Spinal cord (tissue), 10 donors: Measurements from ENCODE around the gene METTL14. TPM values are rescaled to one million over a fixed set of nuclear protein-coding genes. Genes with fewer than 3 reads are reported as not detected.

Source experiments
- DNase-seq, 6 donors: peaks; one replicate each; pipeline versions ENCODE4 v3.0.0 to v3.0.0-alpha.2; 2013 to 2015; ENCODE audit warnings: low spot score in 6 of 6, low read depth in 4 of 6
- H3K27ac ChIP-seq: one replicate; pipeline ENCODE4 v1.5.1; 2013; ENCODE audit warnings: low read depth, low read length, control low read depth
- H3K27me3 ChIP-seq: one replicate; pipeline ENCODE4 v1.6.1; 2013; ENCODE audit warnings: low read length; ENCODE audit not compliant: control insufficient read depth, insufficient read depth
- H3K36me3 ChIP-seq: one replicate; pipeline ENCODE4 v1.6.1; 2013; ENCODE audit warnings: low read length; ENCODE audit not compliant: control insufficient read depth, insufficient read depth
- H3K4me1 ChIP-seq: one replicate; pipeline ENCODE4 v1.6.1; 2013; ENCODE audit warnings: low read length; ENCODE audit not compliant: control insufficient read depth, insufficient read depth
- H3K4me3 ChIP-seq: one replicate; pipeline ENCODE4 v1.5.1; 2013; ENCODE audit warnings: low read depth, low read length, control low read depth
- H3K9me3 ChIP-seq: one replicate; pipeline ENCODE4 v1.6.1; 2013; ENCODE audit warnings: low read length; ENCODE audit not compliant: control insufficient read depth, insufficient read depth
- WGBS: methylation state at CpG from one replicate; pipeline ENCODE4 v1.1.5; 2013; ENCODE audit warnings: missing lambda C conversion rate; ENCODE audit not compliant: insufficient coverage; 5-methylcytosine and 5-hydroxymethylcytosine counted together
- polyA plus RNA-seq, 2 donors: library from polyadenylated mRNA; unstranded; fragments of 120-200 nt; gene quantifications; one replicate each; pipeline ENCODE4 v1.2.1, GENCODE V29; 2013; ENCODE audit not compliant: insufficient read length in 2 of 2
- small RNA-seq: library from RNA; depleted of rRNA; stranded (forward); fragments of <200 nt; gene quantifications from one replicate; pipeline ENCODE3, GENCODE V24; 2014; ENCODE audit warnings: low replicate concordance
- total RNA-seq, 2 donors: library from RNA; depleted of rRNA in 1 of 2; stranded (reverse); fragments of 120-200 nt in 1 of 2; fragments of >200 nt in 1 of 2; gene quantifications; one replicate each; pipeline versions ENCODE4 v1.2.3 to v1.2.4, GENCODE V29; 2013 to 2014
- donor health status: healthy.

The METTL14 gene
- total and polyA plus RNA-seq, 4 donors, result 15.6 to 40.8 (median 33.0) TPM

DNA sequence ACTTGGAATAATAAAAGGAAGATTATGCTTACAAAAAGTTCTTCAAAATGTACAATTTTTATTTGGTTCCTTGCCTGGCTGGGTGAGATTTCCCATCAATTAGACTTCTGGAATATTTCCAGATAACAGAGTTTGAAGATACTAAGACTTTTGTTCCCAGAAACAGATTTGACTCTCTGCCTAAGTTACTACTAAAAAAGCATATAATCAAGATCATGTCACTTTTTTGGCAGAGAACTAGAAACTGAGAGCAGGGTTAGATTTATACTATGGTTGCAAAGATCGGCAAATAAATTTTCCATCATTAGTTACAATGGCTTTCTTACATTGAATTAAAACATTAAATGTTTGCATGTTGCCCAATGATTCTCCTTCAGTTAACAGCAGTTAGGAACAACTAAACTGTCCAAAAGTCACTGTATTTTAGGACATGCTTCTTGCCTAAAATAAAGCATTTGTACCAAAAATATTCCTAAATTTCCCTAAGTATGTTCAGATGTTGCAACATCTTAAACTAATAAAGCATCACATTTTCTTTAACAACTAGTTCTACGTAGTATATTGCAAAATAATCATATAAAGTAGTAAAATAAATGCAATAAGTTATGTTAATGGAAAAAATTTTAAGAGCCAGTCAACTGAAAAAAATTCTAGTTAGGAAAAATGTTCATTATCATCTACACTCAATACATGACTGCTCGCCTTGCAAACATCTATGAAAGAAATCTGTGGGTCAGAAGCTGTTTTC is 77.7 kb downstream of the METTL14 start:
- no peaks in the 10 kb centered on the region for H3K4me1 ChIP-seq
- WGBS, result no CpG with 5 or more reads among the region's 3 CpGs
- H3K27ac ChIP-seq, result peak overlapping the region; percentile 50
- DNase-seq, result peak in 2 of 6 donors; percentile 39 to 69
- H3K27me3 ChIP-seq, result no peaks in the 10 kb centered on the region
- H3K9me3 ChIP-seq, result no peaks in the 10 kb centered on the region
- H3K36me3 ChIP-seq, result no peaks in the 10 kb centered on the region
- H3K4me3 ChIP-seq, result no peak overlapping the region

Small RNAs within 50 kb of the gene (small RNA-seq; reads per million reads assigned to genes)
- gene SEPT14P4, result not detected

Other genes with a start within 250 kb of the METTL14 start
- 10 to 100 TPM; 27.9 to 40.9 TPM for gene SEC24D, start 150.7 kb downstream of the METTL14 start, total RNA-seq
- gene SEC24D, start 150.7 kb downstream of the METTL14 start, polyA plus RNA-seq, result 10 to 100 TPM; 12.7 to 14.8 TPM
- gene SYNPO2, start 203.5 kb downstream of the METTL14 start, total RNA-seq, result 10 to 100 TPM; 11.7 to 14.3 TPM
- 1 to 10 TPM; 6.1 to 7.7 TPM for gene SYNPO2, start 203.5 kb downstream of the METTL14 start, polyA plus RNA-seq